Caco-2 (cell line): ENCODE measurements around the gene RCL1. TPM values are rescaled to one million over a fixed set of nuclear protein-coding genes. Genes with fewer than 3 reads are reported as not detected.

Experiments
- BruUV-seq: library from RNA; stranded (reverse); fragments of 400-500 nt; replicated peaks from 2 replicates; lab custom pipeline; 2021; lab: Mats Ljungman, UMichigan
- CTCF ChIA-PET: fragments of 300-600 bp; sonication (Branson Sonifier 250); formaldehyde crosslinking; loops from one replicate; lab custom pipeline; 2022; ENCODE audit warnings: antibody characterized with exemption; lab: Charles Lee
- POLR2A ChIA-PET: fragments of 300-600 bp; sonication (Branson Sonifier 250); formaldehyde crosslinking; loops from one replicate; lab custom pipeline; 2022; ENCODE audit warnings: antibody characterized with exemption; lab: Charles Lee
- DNase-seq, 2 experiments: peaks; one replicate each; pipeline versions ENCODE4 v3.0.0 to v3.0.0-alpha.2; 2020 to 2022
- H3K27me3 ChIP-seq: replicated peaks from 2 replicates; pipeline ENCODE4 v1.6.0; 2011; ENCODE audit warnings: low read length; ENCODE audit not compliant: control insufficient read depth, insufficient read depth
- H3K36me3 ChIP-seq: 2 replicates; pipeline ENCODE4 v1.5.1; 2011; ENCODE audit warnings: low read length; ENCODE audit not compliant: control insufficient read depth, insufficient read depth
- H3K4me1 ChIP-seq: fragments of 250-450 bp; sonication (Bioruptor Pico); 2 replicates; pipeline ENCODE4 v1.5.1; 2020; ENCODE audit warnings: mild to moderate bottlenecking
- H3K4me3 ChIP-seq: 2 replicates; pipeline ENCODE4 v1.5.1; 2011; ENCODE audit warnings: low read depth, mild to moderate bottlenecking, control low read depth, low read length
- H3K9me3 ChIP-seq: fragments of 250-450 bp; sonication (Bioruptor Pico); 2 replicates; pipeline ENCODE4 v1.5.1; 2020; ENCODE audit warnings: mild to moderate bottlenecking, moderate library complexity
- H3K27ac Mint-ChIP-seq: one replicate; pipeline ENCODE4 v1.8.0; 2022; ENCODE audit warnings: mixed read lengths; ENCODE audit not compliant: unreplicated experiment
- H3K27me3 Mint-ChIP-seq: one replicate; pipeline ENCODE4 v1.8.0; 2022; ENCODE audit warnings: mixed read lengths; ENCODE audit not compliant: insufficient read depth, unreplicated experiment
- H3K36me3 Mint-ChIP-seq: one replicate; pipeline ENCODE4 v1.8.0; 2022; ENCODE audit warnings: mild to moderate bottlenecking, mixed read lengths; ENCODE audit not compliant: insufficient read depth, unreplicated experiment
- H3K4me1 Mint-ChIP-seq: one replicate; pipeline ENCODE4 v1.8.0; 2022; ENCODE audit warnings: low read depth, mixed read lengths; ENCODE audit not compliant: unreplicated experiment
- H3K4me3 Mint-ChIP-seq: one replicate; pipeline ENCODE4 v1.8.0; 2022; ENCODE audit warnings: mild to moderate bottlenecking, moderate library complexity, mixed read lengths; ENCODE audit not compliant: unreplicated experiment
- H3K9me3 Mint-ChIP-seq: one replicate; pipeline ENCODE4 v1.8.0; 2022; ENCODE audit warnings: mixed read lengths; ENCODE audit not compliant: unreplicated experiment
- intact Hi-C: fragments of 100-400 bp; cut with micrococcal nuclease; formaldehyde crosslinking; loops from one replicate; pipeline ENCODE4 v1.10.0; 2022; ENCODE audit not compliant: unreplicated experiment
- total RNA-seq: library from RNA; stranded (reverse); gene quantifications from 2 replicates; pipeline ENCODE4 v1.2.3, GENCODE V29; 2022
- TF ChIP-seq, protein P1 (sequence below), 2 experiments: fragments of 200-600 bp in 1 of 2; IDR thresholded peaks; 1 replicate in 1 of 2; 2 replicates in 1 of 2; pipeline versions ENCODE4 v1.5.1 to v1.8.0; 2011 to 2022; ENCODE audit warnings: antibody characterized with exemption in 1 of 2, control low read depth in 1 of 2, inconsistent platforms in 1 of 2, low read depth in 1 of 2, low read length in 1 of 2, mild to moderate bottlenecking in 1 of 2, moderate library complexity in 1 of 2; ENCODE audit not compliant: insufficient read depth in 1 of 2, severe bottlenecking in 1 of 2, unreplicated experiment in 1 of 2

RCL1 gene
- total RNA-seq, 1 experiment from 2014 or later: 15.7 TPM

DNA sequence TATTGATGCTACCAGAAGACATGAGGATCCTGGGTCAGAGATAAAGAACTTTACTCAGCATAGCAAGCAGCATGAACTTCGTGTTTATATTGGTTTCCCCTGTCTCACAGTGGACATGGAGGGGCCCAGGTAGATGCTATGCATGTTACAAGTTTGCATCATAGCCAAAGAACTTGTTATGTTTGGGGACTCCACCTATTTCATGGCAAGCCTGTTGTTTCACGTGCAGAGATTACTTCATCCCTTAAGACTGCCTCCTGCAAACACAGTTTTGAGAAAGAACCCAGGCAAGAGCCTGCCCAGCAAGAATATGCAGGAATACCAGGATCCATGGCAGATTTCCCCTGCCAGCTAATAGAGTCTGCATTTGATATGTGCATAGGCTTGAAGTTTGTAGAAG, 68.4 kb downstream of the RCL1 start:
- no peak for DNase-seq
- Mint-ChIP-seq H3K27ac (no peak overlapping the region), H3K36me3 (no peaks in the 10 kb centered on the region), H3K27me3 (no peaks in the 10 kb centered on the region), H3K4me1 (peaks cover 6% of the 10 kb centered on the region), H3K9me3 (no peaks in the 10 kb centered on the region), H3K4me3 (no peak overlapping the region)
- BruUV-seq: no TSS peak
- Histone ChIP-seq H3K4me3 (no peak overlapping the region), H3K9me3 (no peaks in the 10 kb centered on the region), H3K27me3 (no peaks in the 10 kb centered on the region), H3K4me1 (peaks cover 15% of the 10 kb centered on the region), H3K36me3 (no peaks in the 10 kb centered on the region)
- CTCF ChIA-PET: no interaction called here
- intact Hi-C loops: no loop called here
- TF ChIP-seq, protein P1, sequence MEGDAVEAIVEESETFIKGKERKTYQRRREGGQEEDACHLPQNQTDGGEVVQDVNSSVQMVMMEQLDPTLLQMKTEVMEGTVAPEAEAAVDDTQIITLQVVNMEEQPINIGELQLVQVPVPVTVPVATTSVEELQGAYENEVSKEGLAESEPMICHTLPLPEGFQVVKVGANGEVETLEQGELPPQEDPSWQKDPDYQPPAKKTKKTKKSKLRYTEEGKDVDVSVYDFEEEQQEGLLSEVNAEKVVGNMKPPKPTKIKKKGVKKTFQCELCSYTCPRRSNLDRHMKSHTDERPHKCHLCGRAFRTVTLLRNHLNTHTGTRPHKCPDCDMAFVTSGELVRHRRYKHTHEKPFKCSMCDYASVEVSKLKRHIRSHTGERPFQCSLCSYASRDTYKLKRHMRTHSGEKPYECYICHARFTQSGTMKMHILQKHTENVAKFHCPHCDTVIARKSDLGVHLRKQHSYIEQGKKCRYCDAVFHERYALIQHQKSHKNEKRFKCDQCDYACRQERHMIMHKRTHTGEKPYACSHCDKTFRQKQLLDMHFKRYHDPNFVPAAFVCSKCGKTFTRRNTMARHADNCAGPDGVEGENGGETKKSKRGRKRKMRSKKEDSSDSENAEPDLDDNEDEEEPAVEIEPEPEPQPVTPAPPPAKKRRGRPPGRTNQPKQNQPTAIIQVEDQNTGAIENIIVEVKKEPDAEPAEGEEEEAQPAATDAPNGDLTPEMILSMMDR (IDR thresholded peaks at IDR 0.05; ENCODE audit: insufficient read depth in 1 of 2, low read depth in 1 of 2, low read length in 1 of 2, severe bottlenecking in 1 of 2, unreplicated experiment in 1 of 2): no peak
- POLR2A ChIA-PET: no interaction called here

DNA sequence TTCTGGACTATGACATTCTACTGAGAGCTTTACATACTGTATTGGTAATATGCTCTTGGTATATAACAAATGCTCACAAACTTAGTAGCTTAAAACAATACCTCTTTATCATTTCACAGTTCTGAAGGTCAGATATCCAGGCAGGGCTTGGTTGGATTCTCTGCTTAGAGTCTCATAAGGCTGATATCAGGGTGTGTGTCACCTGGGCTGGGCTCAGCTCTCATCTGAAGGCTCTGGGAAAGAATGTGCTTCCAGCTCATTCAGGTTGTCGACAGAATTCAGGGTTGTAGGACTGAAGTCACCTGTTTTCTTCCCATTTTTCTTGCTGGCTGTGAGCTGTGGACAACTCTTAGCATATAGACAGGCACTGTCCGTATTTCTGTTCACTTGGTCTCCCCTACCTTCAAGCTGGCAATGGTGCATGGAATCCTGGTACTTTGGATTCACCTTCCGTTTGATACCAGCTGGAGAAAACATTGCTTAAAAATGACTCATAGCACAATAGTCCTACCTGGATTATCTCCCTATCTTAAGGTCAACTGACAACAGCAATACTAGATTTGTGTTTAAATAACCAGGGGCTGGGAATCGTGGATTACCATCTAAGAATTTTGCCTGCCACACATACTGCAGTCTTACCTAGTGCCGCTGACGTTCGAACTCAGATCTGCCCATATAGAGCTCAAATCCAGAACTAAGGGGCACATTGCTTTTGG, 69.2 kb downstream of the RCL1 start:
- Histone ChIP-seq H3K4me1 (peaks cover 15% of the 10 kb centered on the region), H3K9me3 (no peaks in the 10 kb centered on the region), H3K36me3 (no peaks in the 10 kb centered on the region), H3K4me3 (no peak overlapping the region), H3K27me3 (no peaks in the 10 kb centered on the region)
- no peaks in the 10 kb centered on the region for H3K36me3 Mint-ChIP-seq
- no TSS peak for BruUV-seq
- ChIA-PET POLR2A (no interaction called here), CTCF (no interaction called here)
- intact Hi-C loops: no loop called here
- no peaks in the 10 kb centered on the region for H3K9me3 Mint-ChIP-seq
- no peak for DNase-seq
- no peaks in the 10 kb centered on the region for H3K27me3 Mint-ChIP-seq
- TF ChIP-seq, protein P1 (IDR thresholded peaks at IDR 0.05; ENCODE audit: insufficient read depth in 1 of 2, low read depth in 1 of 2, low read length in 1 of 2, severe bottlenecking in 1 of 2, unreplicated experiment in 1 of 2): no peak
- H3K4me3 Mint-ChIP-seq: no peak overlapping the region
- peak overlapping the region; percentile 79 for H3K27ac Mint-ChIP-seq
- peaks cover 6% of the 10 kb centered on the region for H3K4me1 Mint-ChIP-seq

DNA sequence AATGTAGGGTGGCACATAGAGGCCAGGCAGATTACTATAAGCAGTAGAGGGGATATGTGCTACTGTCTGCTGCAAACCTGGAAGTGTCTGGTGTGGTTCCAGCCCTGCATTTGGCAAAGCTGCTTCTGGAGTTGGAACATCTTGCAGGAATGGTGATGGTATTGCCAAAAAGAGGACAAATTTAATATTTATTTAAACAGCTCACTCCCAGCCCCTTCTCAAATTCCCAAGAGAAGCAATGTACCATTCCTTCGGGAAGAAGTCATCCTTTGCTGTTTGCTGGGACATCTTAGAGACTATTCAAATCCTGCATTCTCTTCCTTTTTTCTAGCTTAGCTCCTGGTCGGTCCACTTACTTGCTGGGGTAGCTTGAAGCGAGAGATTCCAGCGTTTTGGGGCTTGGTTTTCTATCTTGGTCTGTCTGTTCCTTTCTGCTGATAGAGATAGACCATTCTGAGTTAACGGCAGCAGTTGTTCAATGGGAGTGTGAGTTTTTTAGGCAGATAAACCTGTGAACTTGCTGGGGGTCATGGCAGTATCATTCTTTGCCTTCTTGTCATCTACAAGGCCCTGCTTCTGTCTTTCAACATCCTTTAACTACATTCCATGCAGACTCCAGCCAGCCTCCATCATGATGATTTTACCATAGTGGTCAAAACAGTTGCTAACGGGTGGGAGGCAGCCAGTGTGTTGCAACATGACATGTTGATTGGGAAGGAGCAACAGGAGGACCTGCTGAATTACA, 69.9 kb downstream of the RCL1 start:
- no TSS peak for BruUV-seq
- ChIA-PET CTCF (no interaction called here), POLR2A (no interaction called here)
- Mint-ChIP-seq H3K36me3 (no peaks in the 10 kb centered on the region), H3K4me1 (peaks cover 6% of the 10 kb centered on the region), H3K4me3 (no peak overlapping the region), H3K27ac (no peak overlapping the region), H3K27me3 (no peaks in the 10 kb centered on the region), H3K9me3 (no peaks in the 10 kb centered on the region)
- DNase-seq: no peak
- H3K4me1 ChIP-seq: peaks cover 15% of the 10 kb centered on the region
- no peak overlapping the region for H3K4me3 ChIP-seq
- H3K27me3 ChIP-seq: no peaks in the 10 kb centered on the region
- intact Hi-C loops: no loop called here
- TF ChIP-seq, protein P1 (IDR thresholded peaks at IDR 0.05; ENCODE audit: insufficient read depth in 1 of 2, low read depth in 1 of 2, low read length in 1 of 2, severe bottlenecking in 1 of 2, unreplicated experiment in 1 of 2): no peak
- H3K9me3 ChIP-seq: no peaks in the 10 kb centered on the region
- no peaks in the 10 kb centered on the region for H3K36me3 ChIP-seq
